Tibial nerve (tissue), 4 donors: Measurements from ENCODE around the gene ASCL1.

ENCODE experiments used
- EP300 ChIP-seq, 2 donors: sonication (generic); formaldehyde crosslinking; IDR thresholded peaks; one replicate each; pipeline ENCODE4 v1.6.1; 2017; ENCODE audit warnings: antibody characterized with exemption in 2 of 2, mild to moderate bottlenecking in 1 of 2
- POLR2A ChIP-seq, 2 donors: fragments of 450-650 bp; IDR thresholded peaks; one replicate each; pipeline ENCODE4 v1.6.1; 2017; ENCODE audit warnings: antibody characterized with exemption in 2 of 2, mild to moderate bottlenecking in 2 of 2, moderate library complexity in 2 of 2
- TF ChIP-seq, protein P1 (sequence below), 5 experiments: fragments of 200-600 bp in 3 of 5; fragments of 450-650 bp in 2 of 5; sonication (generic) in 3 of 5; IDR thresholded peaks; one replicate each; pipeline ENCODE4 v1.5.1; 2016 to 2019; ENCODE audit warnings: antibody characterized with exemption in 5 of 5, mild to moderate bottlenecking in 3 of 5, moderate library complexity in 2 of 5

DNA sequence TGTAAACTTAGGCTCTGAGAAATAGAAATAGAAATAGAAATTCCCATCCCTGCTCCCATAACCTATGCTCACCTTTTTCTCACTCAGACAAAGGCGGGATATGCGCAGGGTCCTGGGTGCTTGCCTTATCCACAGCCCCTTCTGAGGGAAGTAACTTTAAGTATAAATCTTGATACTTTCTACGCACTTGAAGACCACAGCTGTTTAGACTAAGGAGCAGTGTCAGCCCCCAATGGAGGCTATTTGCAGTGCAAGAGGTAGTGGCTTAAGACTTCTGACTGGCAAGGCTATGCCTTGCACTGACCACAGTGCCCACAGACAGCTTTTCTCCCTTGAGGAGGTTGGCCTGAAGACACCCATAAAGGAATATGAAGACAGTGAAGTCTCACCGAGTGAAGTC, 35.2 kb downstream of the ASCL1 start:
- TF ChIP-seq, protein P1, sequence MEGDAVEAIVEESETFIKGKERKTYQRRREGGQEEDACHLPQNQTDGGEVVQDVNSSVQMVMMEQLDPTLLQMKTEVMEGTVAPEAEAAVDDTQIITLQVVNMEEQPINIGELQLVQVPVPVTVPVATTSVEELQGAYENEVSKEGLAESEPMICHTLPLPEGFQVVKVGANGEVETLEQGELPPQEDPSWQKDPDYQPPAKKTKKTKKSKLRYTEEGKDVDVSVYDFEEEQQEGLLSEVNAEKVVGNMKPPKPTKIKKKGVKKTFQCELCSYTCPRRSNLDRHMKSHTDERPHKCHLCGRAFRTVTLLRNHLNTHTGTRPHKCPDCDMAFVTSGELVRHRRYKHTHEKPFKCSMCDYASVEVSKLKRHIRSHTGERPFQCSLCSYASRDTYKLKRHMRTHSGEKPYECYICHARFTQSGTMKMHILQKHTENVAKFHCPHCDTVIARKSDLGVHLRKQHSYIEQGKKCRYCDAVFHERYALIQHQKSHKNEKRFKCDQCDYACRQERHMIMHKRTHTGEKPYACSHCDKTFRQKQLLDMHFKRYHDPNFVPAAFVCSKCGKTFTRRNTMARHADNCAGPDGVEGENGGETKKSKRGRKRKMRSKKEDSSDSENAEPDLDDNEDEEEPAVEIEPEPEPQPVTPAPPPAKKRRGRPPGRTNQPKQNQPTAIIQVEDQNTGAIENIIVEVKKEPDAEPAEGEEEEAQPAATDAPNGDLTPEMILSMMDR (IDR thresholded peaks at IDR 0.05) = no peak
- TF ChIP-seq EP300 (IDR thresholded peaks at IDR 0.05) = no peak
- TF ChIP-seq POLR2A (IDR thresholded peaks at IDR 0.05) = no peak
